Activated CD4-positive, alpha-beta memory T cell treated with anti-CD3 and anti-CD28 coated beads for 36 hours (primary cell): ENCODE data around the gene SLC34A2. TPM values are rescaled to one million over a fixed set of nuclear protein-coding genes. Genes with fewer than 3 reads are reported as not detected.

Experiments
- CTCF ChIA-PET: fragments of 350-600 bp; sonication (Branson Sonifier 250); formaldehyde crosslinking; loops from one replicate; lab custom pipeline; 2021; ENCODE audit warnings: antibody characterized with exemption, inconsistent platforms; lab: Charles Lee
- POLR2A ChIA-PET: fragments of 350-600 bp; sonication (Branson Sonifier 250); formaldehyde crosslinking; loops from one replicate; lab custom pipeline; 2021; ENCODE audit warnings: antibody characterized with exemption; lab: Charles Lee
- DNase-seq: peaks from one replicate; pipeline ENCODE4 v3.0.0-alpha.2; 2020
- H3K27ac Mint-ChIP-seq: one replicate; pipeline ENCODE4 v1.8.0; 2021; ENCODE audit warnings: mixed read lengths
- H3K27me3 Mint-ChIP-seq: one replicate; pipeline ENCODE4 v1.8.0; 2021; ENCODE audit warnings: mixed read lengths
- H3K36me3 Mint-ChIP-seq: one replicate; pipeline ENCODE4 v1.8.0; 2021; ENCODE audit warnings: mixed read lengths
- H3K4me1 Mint-ChIP-seq: one replicate; pipeline ENCODE4 v1.8.0; 2021; ENCODE audit warnings: low read depth, mixed read lengths
- H3K4me3 Mint-ChIP-seq: one replicate; pipeline ENCODE4 v1.8.0; 2021; ENCODE audit warnings: mild to moderate bottlenecking, mixed read lengths
- H3K9me3 Mint-ChIP-seq: one replicate; pipeline ENCODE4 v1.8.0; 2021; ENCODE audit warnings: mixed read lengths
- intact Hi-C: fragments of 100-400 bp; cut with micrococcal nuclease; formaldehyde crosslinking; loops from one replicate; pipeline ENCODE4 v1.15.1; 2023
- total RNA-seq, 2 experiments: library from RNA; stranded (reverse); gene quantifications; one replicate each; pipeline ENCODE4 v1.2.3, GENCODE V29; 2021

Gene SLC34A2
- total RNA-seq, 2 experiments from 2014 or later, result not detected

GRCh38 chr4:25666031-25666630 is 10.5 kb downstream of the SLC34A2 start:
- CTCF ChIA-PET, result interaction anchor here (1.1 kb wide), 1 partner anchor 21 kb away, joined by 3 read pairs; no protein-coding TSS in a partner anchor
- POLR2A ChIA-PET, result no interaction called here
- intact Hi-C loops, result no loop called here
- DNase-seq, result no peak
- Mint-ChIP-seq H3K4me3 (no peak overlapping the region), H3K4me1 (no peaks in the 10 kb centered on the region), H3K27me3 (no peaks in the 10 kb centered on the region), H3K27ac (no peak overlapping the region), H3K36me3 (no peaks in the 10 kb centered on the region), H3K9me3 (no peaks in the 10 kb centered on the region)

GRCh38 chr4:25667931-25668557 is 12.4 kb downstream of the SLC34A2 start:
- no peak overlapping the region for H3K4me3 Mint-ChIP-seq
- POLR2A ChIA-PET, result no interaction called here
- intact Hi-C loops, result no loop called here
- CTCF ChIA-PET, result no interaction called here
- no peaks in the 10 kb centered on the region for H3K9me3 Mint-ChIP-seq
- H3K36me3 Mint-ChIP-seq, result no peaks in the 10 kb centered on the region
- H3K27ac Mint-ChIP-seq, result no peak overlapping the region
- H3K4me1 Mint-ChIP-seq, result no peaks in the 10 kb centered on the region
- no peaks in the 10 kb centered on the region for H3K27me3 Mint-ChIP-seq
- no peak for DNase-seq

GRCh38 chr4:25670991-25671390 is 15.3 kb downstream of the SLC34A2 start:
- Mint-ChIP-seq H3K36me3 (no peaks in the 10 kb centered on the region), H3K27ac (no peak overlapping the region), H3K4me1 (no peaks in the 10 kb centered on the region), H3K27me3 (no peaks in the 10 kb centered on the region), H3K4me3 (no peak overlapping the region), H3K9me3 (no peaks in the 10 kb centered on the region)
- CTCF ChIA-PET, result no interaction called here
- POLR2A ChIA-PET, result no interaction called here
- no peak for DNase-seq
- intact Hi-C loops, result no loop called here

- intact Hi-C loops, result no loop called here
- ChIA-PET POLR2A (no interaction called here), CTCF (no interaction called here)
- H3K9me3 Mint-ChIP-seq, result no peaks in the 10 kb centered on the region
- no peaks in the 10 kb centered on the region for H3K36me3 Mint-ChIP-seq
- no peak overlapping the region for H3K27ac Mint-ChIP-seq
- no peak overlapping the region for H3K4me3 Mint-ChIP-seq
- no peaks in the 10 kb centered on the region for H3K4me1 Mint-ChIP-seq
- DNase-seq, result no peak
- no peaks in the 10 kb centered on the region for H3K27me3 Mint-ChIP-seq
These were observed 17.1 kb downstream of the SLC34A2 start for GRCh38 chr4:25672756-25673155.

GRCh38 chr4:25674386-25674785 is 18.7 kb downstream of the SLC34A2 start:
- Mint-ChIP-seq H3K36me3 (no peaks in the 10 kb centered on the region), H3K9me3 (no peaks in the 10 kb centered on the region), H3K27ac (no peak overlapping the region), H3K27me3 (no peaks in the 10 kb centered on the region), H3K4me1 (no peaks in the 10 kb centered on the region), H3K4me3 (no peak overlapping the region)
- CTCF ChIA-PET, result no interaction called here
- no peak for DNase-seq
- POLR2A ChIA-PET, result no interaction called here
- intact Hi-C loops, result no loop called here

DNA sequence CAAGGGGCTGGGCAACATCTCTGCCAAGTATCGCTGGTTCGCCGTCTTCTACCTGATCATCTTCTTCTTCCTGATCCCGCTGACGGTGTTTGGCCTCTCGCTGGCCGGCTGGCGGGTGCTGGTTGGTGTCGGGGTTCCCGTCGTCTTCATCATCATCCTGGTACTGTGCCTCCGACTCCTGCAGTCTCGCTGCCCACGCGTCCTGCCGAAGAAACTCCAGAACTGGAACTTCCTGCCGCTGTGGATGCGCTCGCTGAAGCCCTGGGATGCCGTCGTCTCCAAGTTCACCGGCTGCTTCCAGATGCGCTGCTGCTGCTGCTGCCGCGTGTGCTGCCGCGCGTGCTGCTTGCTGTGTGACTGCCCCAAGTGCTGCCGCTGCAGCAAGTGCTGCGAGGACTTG is 20.6 kb downstream of the SLC34A2 start:
- no peaks in the 10 kb centered on the region for H3K27me3 Mint-ChIP-seq
- H3K27ac Mint-ChIP-seq, result no peak overlapping the region
- H3K9me3 Mint-ChIP-seq, result no peaks in the 10 kb centered on the region
- no peaks in the 10 kb centered on the region for H3K36me3 Mint-ChIP-seq
- intact Hi-C loops, result no loop called here
- H3K4me1 Mint-ChIP-seq, result no peaks in the 10 kb centered on the region
- H3K4me3 Mint-ChIP-seq, result no peak overlapping the region
- ChIA-PET CTCF (no interaction called here), POLR2A (no interaction called here)
- no peak for DNase-seq

- Mint-ChIP-seq H3K27ac (no peak overlapping the region), H3K36me3 (no peaks in the 10 kb centered on the region)
- CTCF ChIA-PET, result no interaction called here
These were observed 21.5 kb downstream of the SLC34A2 start for GRCh38 chr4:25677157-25677556.

DNA sequence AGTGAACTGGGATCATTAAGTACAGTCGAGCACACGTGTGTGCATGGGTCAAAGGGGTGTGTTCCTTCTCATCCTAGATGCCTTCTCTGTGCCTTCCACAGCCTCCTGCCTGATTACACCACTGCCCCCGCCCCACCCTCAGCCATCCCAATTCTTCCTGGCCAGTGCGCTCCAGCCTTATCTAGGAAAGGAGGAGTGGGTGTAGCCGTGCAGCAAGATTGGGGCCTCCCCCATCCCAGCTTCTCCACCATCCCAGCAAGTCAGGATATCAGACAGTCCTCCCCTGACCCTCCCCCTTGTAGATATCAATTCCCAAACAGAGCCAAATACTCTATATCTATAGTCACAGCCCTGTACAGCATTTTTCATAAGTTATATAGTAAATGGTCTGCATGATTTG is 22.3 kb downstream of the SLC34A2 start:
- no peaks in the 10 kb centered on the region for H3K4me1 Mint-ChIP-seq
- H3K4me3 Mint-ChIP-seq, result no peak overlapping the region
- no peak overlapping the region for H3K27ac Mint-ChIP-seq
- no peaks in the 10 kb centered on the region for H3K9me3 Mint-ChIP-seq
- H3K36me3 Mint-ChIP-seq, result no peaks in the 10 kb centered on the region
- intact Hi-C loops, result no loop called here
- no peak for DNase-seq
- no peaks in the 10 kb centered on the region for H3K27me3 Mint-ChIP-seq
- ChIA-PET CTCF (no interaction called here), POLR2A (no interaction called here)

More at GRCh38 chr4:25677157-25677556, 21.5 kb downstream of the SLC34A2 start:
- Mint-ChIP-seq H3K9me3 (no peaks in the 10 kb centered on the region), H3K27me3 (no peaks in the 10 kb centered on the region), H3K4me1 (no peaks in the 10 kb centered on the region), H3K4me3 (no peak overlapping the region)
- POLR2A ChIA-PET, result no interaction called here
- DNase-seq, result no peak
- intact Hi-C loops, result no loop called here

GRCh38 chr4:25687773-25688172 is 32.1 kb downstream of the SLC34A2 start:
- H3K4me1 Mint-ChIP-seq, result no peaks in the 10 kb centered on the region
- POLR2A ChIA-PET, result no interaction called here
- intact Hi-C loops, result no loop called here
- no peak overlapping the region for H3K27ac Mint-ChIP-seq
- H3K36me3 Mint-ChIP-seq, result peaks cover 3% of the 10 kb centered on the region
- H3K27me3 Mint-ChIP-seq, result no peaks in the 10 kb centered on the region
- CTCF ChIA-PET, result no interaction called here
- H3K4me3 Mint-ChIP-seq, result no peak overlapping the region
- no peak for DNase-seq
- peaks cover 14% of the 10 kb centered on the region for H3K9me3 Mint-ChIP-seq

DNA sequence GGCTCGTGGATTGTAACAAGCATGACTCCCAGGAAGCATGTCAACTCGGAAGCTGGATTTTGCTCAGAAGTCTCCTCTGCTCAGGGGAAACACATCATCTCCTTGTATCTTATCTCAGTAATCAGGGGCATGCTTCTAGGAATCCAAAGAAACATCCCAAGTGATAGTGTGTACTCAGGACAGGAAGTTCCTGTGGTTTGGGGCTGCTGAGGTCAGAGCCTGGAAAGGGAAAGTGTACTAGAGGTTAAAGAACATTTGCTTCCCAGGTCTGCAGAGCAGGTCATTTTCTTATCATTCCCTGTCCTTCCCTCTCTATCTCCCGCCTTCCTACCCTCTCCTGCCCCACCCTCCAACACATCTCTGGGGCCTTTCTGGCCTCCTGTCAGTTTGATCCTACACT is 38.8 kb downstream of the SLC34A2 start:
- no peaks in the 10 kb centered on the region for H3K4me1 Mint-ChIP-seq

GRCh38 chr4:25696409-25696808 is 40.8 kb downstream of the SLC34A2 start:
- peaks cover under 1% of the 10 kb centered on the region for H3K36me3 Mint-ChIP-seq
- no peak overlapping the region for H3K4me3 Mint-ChIP-seq
- peaks cover 6% of the 10 kb centered on the region for H3K9me3 Mint-ChIP-seq
- no peak overlapping the region for H3K27ac Mint-ChIP-seq
- H3K4me1 Mint-ChIP-seq, result no peaks in the 10 kb centered on the region
- H3K27me3 Mint-ChIP-seq, result no peaks in the 10 kb centered on the region
- intact Hi-C loops, result no loop called here
- DNase-seq, result no peak
- ChIA-PET CTCF (no interaction called here), POLR2A (no interaction called here)

More for the DNA sequence above, 38.8 kb downstream of the SLC34A2 start:
- no peak for DNase-seq
- H3K4me3 Mint-ChIP-seq, result no peak overlapping the region
- ChIA-PET POLR2A (no interaction called here), CTCF (no interaction called here)
- no peak overlapping the region for H3K27ac Mint-ChIP-seq
- H3K9me3 Mint-ChIP-seq, result peaks cover 14% of the 10 kb centered on the region
- no peaks in the 10 kb centered on the region for H3K27me3 Mint-ChIP-seq
- peaks cover 3% of the 10 kb centered on the region for H3K36me3 Mint-ChIP-seq
- intact Hi-C loops, result no loop called here

DNA sequence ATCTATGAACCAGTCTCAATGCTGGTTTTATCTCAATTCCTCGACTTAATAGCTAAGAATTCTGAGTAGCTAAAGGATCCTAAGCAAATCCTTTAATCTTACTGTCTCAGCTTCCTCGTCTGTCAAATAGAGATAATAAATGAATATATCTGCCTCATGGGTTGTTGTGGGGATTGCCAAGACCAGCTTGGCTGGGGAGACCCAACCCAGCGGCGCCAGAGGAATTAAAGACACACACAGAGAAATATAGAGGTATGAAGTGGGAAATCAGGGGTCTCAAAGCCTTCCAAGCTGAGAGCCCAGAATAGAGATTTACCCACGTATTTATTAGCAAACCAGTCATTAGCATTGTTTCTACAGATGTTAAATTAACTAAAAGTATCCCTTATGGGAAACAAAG is 41.9 kb downstream of the SLC34A2 start:
- Mint-ChIP-seq H3K27me3 (no peaks in the 10 kb centered on the region), H3K27ac (no peak overlapping the region), H3K4me1 (no peaks in the 10 kb centered on the region), H3K9me3 (no peaks in the 10 kb centered on the region), H3K36me3 (no peaks in the 10 kb centered on the region), H3K4me3 (no peak overlapping the region)
- ChIA-PET POLR2A (no interaction called here), CTCF (no interaction called here)
- intact Hi-C loops, result no loop called here
- DNase-seq, result no peak

GRCh38 chr4:25700661-25701060 is 45.0 kb downstream of the SLC34A2 start:
- no peaks in the 10 kb centered on the region for H3K4me1 Mint-ChIP-seq
- no peak for DNase-seq
- H3K9me3 Mint-ChIP-seq, result no peaks in the 10 kb centered on the region
- H3K36me3 Mint-ChIP-seq, result no peaks in the 10 kb centered on the region
- CTCF ChIA-PET, result no interaction called here
- no peaks in the 10 kb centered on the region for H3K27me3 Mint-ChIP-seq
- POLR2A ChIA-PET, result no interaction called here
- no peak overlapping the region for H3K27ac Mint-ChIP-seq
- H3K4me3 Mint-ChIP-seq, result no peak overlapping the region
- intact Hi-C loops, result no loop called here
